GM06990 (cell line): ENCODE data around the gene FKBP1A.

Source experiments
- DNase-seq: peaks from one replicate; pipeline ENCODE4 v3.0.0-alpha.2; 2011; ENCODE audit not compliant: insufficient read length; ENCODE audit errors: extremely low read depth
- H3K27me3 ChIP-seq: replicated peaks from 2 replicates; pipeline ENCODE4 v1.6.0; 2011; ENCODE audit warnings: low read length; ENCODE audit not compliant: control insufficient read depth, insufficient read depth
- H3K36me3 ChIP-seq: 2 replicates; pipeline ENCODE4 v1.5.1; 2011; ENCODE audit warnings: low read length; ENCODE audit not compliant: control insufficient read depth, insufficient read depth
- H3K4me3 ChIP-seq: replicated peaks from 2 replicates; pipeline ENCODE4 v1.5.1; 2011; ENCODE audit warnings: low read depth, mild to moderate bottlenecking, control low read depth, low read length
- TF ChIP-seq, protein P1 (sequence below): IDR thresholded peaks from 2 replicates; pipeline ENCODE4 v1.5.1; 2011; ENCODE audit warnings: low read length, control low read depth, mild to moderate bottlenecking, inconsistent platforms; ENCODE audit not compliant: insufficient read depth, poor library complexity, severe bottlenecking

The FKBP1A gene

DNA sequence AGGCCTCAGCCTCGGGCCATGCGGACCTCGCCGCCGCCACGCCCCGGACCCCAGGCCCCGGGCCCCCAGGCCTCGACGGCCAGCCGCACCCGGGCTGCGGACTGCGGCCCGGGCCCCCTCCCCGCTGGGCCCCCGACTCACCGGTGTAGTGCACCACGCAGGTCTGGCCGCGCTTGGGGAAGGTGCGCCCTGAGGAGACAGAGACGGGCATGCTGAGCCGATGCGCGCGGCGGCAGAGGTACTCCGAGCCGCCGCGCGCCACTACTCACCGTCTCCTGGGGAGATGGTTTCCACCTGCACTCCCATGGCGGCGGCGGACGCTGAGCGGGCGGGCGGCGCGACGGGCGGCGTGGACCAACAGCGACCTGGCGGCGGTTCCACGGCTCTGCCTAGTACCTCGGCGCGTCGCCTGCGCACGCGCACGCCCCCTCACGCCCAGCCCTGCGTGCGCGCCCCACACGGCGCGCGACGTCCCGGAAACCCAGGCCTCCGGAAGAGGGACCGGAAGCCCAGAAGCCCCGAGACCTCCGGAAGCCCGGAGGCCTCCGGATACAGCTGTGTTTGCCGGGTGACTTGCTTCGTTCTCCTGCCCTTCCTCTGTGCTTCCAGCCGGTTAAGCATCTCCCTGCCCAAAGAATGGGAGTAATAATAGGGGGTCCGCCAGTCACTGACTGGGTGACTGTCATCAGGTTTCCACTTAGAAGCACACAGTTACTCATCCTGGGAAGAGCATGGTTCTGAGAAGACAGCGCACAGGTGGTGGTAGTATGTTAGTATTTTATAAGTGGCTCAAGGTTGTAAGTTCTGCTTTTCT is at the start of gene FKBP1A:
Gene FKBP1A, minus strand, starts transcription at position 362 of the 814 bp plus-strand sequence. Its CDS starts 56 bp downstream, at position 306.
- peak; percentile 98 for DNase-seq
- H3K4me3 ChIP-seq, result peak within 1 kb of the TSS; percentile 74
- peaks cover 8% of the 10 kb centered on the region for H3K36me3 ChIP-seq
- no peaks in the 10 kb centered on the region for H3K27me3 ChIP-seq
- TF ChIP-seq, protein P1, sequence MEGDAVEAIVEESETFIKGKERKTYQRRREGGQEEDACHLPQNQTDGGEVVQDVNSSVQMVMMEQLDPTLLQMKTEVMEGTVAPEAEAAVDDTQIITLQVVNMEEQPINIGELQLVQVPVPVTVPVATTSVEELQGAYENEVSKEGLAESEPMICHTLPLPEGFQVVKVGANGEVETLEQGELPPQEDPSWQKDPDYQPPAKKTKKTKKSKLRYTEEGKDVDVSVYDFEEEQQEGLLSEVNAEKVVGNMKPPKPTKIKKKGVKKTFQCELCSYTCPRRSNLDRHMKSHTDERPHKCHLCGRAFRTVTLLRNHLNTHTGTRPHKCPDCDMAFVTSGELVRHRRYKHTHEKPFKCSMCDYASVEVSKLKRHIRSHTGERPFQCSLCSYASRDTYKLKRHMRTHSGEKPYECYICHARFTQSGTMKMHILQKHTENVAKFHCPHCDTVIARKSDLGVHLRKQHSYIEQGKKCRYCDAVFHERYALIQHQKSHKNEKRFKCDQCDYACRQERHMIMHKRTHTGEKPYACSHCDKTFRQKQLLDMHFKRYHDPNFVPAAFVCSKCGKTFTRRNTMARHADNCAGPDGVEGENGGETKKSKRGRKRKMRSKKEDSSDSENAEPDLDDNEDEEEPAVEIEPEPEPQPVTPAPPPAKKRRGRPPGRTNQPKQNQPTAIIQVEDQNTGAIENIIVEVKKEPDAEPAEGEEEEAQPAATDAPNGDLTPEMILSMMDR, result no peak

DNA sequence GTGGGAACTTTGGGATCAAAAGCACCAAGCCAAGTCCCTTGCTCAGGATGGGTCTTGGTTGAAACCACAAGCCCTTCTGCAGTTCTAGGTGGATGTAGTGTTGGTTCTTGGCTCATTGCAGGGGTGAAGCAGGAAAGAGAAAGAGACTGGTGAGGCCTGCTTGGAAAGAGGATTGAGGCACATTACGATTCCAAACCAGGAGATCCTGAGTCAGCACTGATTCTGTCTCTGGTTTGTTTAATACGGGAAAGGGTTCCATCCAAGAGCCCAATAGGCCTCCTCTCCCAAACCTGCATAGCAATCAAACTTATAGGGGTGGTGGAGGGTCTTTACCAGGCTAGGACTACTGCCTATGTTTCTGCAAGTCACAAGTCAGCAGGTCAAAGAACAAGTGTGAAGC is 49.5 kb upstream of the FKBP1A start:
- no peak for DNase-seq
- TF ChIP-seq, protein P1, result no peak
- no peak overlapping the region for H3K4me3 ChIP-seq
- H3K36me3 ChIP-seq, result peaks cover 22% of the 10 kb centered on the region
- no peaks in the 10 kb centered on the region for H3K27me3 ChIP-seq

GRCh38 chr20:1441133-1441532 is 48.3 kb upstream of the FKBP1A start:
- TF ChIP-seq, protein P1, result no peak
- peaks cover 22% of the 10 kb centered on the region for H3K36me3 ChIP-seq

GRCh38 chr20:1440024-1440423 is 47.2 kb upstream of the FKBP1A start:
- no peak overlapping the region for H3K4me3 ChIP-seq
- DNase-seq, result no peak
- peaks cover 17% of the 10 kb centered on the region for H3K36me3 ChIP-seq
- TF ChIP-seq, protein P1, result peak; percentile 73
- H3K27me3 ChIP-seq, result no peaks in the 10 kb centered on the region

More at GRCh38 chr20:1441133-1441532, 48.3 kb upstream of the FKBP1A start:
- no peak overlapping the region for H3K4me3 ChIP-seq
- H3K27me3 ChIP-seq, result no peaks in the 10 kb centered on the region
- DNase-seq, result no peak

DNA sequence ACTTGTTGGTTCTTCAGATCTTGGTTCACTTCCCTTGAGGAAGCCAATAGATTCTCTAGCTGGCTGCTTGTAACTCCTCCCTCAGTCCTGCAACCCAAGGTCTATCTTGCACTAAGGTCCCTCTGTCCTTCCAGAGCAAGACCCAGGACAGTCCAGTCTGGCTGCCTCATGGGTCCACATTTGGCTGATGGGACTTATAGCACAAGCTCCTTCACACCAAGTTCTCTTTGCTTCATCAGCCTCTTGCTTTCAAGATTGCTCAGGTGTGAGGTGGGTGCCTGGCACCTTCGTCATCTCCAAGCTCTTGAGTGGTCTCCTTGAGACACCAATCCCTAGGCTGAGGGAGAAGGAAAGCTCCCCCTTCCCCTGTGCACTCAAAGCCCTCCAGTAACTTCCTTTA is 45.5 kb upstream of the FKBP1A start:
- Histone ChIP-seq H3K4me3 (no peak overlapping the region), H3K36me3 (peaks cover 3% of the 10 kb centered on the region), H3K27me3 (no peaks in the 10 kb centered on the region)
- DNase-seq, result no peak
- TF ChIP-seq, protein P1, result no peak
